ENCODE measurements around the gene RAB1A. TPM values are rescaled to one million over a fixed set of nuclear protein-coding genes. Genes with fewer than 3 reads are reported as not detected.

The RAB1A gene
- total RNA-seq, 1 experiment from 2014 or later, result 143 TPM

GRCh38 chr2:65061146-65061909, 68.6 kb downstream of the RAB1A start:
- DNase-seq (ENCODE audit: low spot score), result no peak

DNA sequence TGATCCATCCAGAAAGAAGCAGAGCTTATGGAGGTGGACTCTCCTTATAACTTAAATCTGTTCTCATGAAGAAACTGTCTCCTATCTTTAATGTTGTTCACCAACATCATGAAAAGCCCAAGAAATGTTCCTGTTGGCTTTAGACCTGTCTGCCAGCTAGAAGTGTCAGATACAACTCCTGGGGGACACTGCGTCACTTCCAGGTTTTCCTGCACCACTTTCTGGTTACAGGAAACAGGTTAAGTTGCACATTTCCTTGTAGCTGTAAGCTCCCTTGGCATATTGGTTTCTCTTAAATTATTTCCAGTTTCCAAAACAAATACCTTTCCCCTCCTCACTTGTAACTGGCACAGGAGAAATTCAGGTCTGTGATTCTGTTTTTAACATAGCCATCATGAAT, 70.8 kb downstream of the RAB1A start:
- no peak for DNase-seq (ENCODE audit: low spot score)

- peak; percentile 46 for DNase-seq (ENCODE audit: low spot score)
Measured at GRCh38 chr2:65057391-65058052, 72.4 kb downstream of the RAB1A start.

DNA sequence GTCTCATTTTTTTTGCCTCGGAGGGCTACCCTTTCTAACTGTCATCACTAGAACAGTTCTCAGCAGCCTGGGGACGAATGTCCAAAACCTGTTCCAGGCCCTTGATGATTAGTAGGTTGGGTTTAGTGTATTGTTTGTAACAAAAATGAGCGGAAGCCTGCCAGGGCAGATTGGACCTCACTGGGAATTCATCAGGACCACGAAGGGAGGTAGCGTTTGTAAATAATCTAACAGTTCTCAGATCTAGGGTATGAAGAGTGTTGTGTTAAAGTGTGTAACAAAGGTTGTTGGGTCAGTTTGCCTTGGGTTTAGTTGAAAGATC, 72.9 kb downstream of the RAB1A start:
- DNase-seq (ENCODE audit: low spot score), result no peak

- peak; percentile 97 for DNase-seq (ENCODE audit: low spot score)
Measured at GRCh38 chr2:65056215-65057053, 73.5 kb downstream of the RAB1A start, which contains the start of gene CEP68. Gene CEP68 (plus strand): TSS chr2:65056416. CDS start chr2:65069445, 13,029 bp downstream.

DNA sequence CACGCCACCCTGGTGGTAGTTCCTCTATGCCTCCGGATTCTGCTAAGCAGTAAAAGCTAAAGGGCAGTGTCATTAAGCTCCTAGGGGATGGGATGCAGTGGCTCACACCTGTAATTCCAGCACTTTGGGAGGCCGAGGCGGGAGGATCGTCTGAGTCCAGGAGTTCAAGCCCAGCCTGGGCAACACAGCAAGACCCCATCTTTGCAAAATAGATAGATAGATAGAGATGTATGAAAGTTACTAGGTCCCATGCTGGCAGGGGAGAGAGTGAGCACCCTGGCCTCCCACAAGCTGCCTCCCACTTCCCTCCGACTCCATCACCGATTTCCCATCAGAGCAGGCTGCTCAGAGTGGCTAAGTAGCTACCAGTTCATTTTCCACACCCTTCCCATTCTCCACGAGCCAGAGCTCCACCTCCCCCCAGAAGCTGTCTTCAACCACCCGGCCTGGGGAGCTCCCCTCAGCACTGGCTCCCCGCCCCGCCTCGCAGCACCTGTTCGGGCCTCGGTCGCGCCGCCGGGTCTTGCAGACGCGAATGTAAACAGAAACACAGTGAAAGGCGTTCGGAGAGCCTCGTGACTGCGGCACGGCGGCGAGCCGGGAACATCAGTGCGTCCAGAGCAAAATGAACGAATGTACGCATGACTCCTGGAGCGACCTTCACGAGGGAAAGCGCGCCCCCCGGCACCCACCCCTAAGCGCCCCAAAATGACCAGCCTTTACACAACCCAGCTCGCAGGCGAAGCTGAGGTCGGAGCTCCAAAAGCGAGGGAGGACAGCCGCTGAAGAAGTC, 74.3 kb downstream of the RAB1A start:
- no peak for DNase-seq (ENCODE audit: low spot score)

DNA sequence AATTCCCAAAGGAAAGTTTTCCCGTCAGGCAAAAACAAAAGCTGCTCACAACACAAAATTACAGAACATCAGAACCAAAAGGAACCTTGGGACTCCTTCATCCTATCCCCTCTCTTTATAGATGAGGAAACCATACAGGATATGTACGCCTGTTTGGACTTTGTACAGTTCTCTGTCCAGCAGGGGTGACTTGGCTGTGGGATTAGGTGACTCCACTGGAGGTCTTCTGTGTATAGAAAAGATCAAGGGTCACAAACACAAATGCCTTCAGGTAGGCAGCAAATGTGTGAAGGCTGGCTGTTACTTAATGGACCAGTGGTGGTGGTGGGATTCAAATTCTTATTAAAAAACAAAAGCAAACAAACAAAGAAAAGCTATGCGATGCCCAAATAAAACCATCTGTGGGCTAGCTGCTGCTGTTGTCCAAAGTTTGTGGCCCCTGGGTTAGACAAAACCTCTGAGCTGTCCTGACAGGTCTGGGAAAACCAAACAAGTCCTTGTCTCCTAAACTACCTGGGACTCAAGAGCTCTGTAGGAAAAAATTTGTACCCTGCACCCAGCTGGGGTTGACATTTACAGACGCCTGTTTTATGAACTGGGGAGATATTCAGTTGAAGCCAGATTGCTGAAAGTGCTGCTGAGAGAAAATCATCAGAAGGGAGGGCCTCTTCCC, 75.0 kb downstream of the RAB1A start:
- no peak for DNase-seq (ENCODE audit: low spot score)

DNA sequence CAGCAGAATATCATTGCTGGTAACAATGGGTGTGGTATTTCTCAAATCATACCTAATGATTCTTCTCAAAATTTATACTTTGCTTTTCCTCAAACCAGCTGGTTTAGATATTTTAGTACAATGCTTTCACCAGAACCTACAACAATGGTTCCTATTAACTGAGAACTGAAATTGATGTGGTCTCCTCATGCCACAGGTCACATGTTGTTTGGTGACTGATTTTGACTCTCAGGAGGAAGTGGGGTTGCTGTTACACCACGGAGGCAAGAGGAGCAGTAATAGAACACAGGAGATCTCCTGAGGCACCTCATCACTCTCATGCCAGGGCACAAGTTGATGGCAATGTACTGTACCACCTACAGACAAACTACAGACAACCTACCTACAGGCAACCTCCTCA, 76.7 kb downstream of the RAB1A start:
- DNase-seq (ENCODE audit: low spot score), result no peak

DNA sequence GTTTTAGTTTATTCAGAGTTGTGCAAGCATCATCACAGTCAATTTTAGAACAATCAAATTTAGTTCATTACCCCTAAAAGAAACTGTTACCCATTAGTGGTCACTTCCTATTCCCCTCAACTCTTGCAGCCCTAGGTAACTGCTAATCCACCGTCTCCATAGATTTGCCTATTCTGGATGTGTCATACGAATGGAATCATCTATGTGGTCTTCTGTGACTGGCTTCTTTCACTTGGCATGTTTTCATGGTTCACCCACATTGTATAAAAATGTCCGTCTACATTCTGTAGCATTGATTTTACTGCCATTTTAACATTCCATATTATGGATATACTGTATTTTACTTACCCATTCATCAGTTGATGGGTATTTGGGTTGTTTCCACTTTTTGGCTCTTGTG, 79.0 kb downstream of the RAB1A start:
- no peak for DNase-seq (ENCODE audit: low spot score)

DNA sequence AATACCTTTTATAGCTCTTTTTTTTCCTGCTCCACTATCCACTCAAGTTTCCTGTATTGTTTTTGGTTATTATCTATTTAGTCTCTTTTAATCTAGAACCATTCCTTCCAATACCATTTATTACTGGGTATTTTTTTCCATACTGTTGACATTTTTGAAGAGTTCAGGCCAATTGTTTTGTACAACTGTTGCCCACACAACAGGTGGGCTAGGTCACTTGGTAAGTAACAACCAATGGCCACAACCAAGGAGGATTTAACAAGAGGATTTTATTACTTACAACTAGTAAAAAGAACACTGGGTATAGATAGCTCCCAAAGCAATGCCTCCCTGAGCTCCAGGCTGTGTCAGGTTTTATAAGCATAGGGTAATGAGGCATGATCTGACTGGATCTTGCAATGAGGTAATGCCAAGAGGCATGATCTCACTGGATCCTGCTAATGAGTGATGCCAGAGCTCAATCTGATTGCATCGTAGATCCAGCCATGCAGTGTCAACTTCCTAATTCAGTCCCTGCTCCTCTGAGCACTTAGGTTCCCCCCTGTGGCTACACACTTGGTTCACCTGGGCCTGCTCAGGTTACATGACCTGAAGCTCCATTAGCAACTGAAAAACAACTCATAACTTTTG, 80.8 kb downstream of the RAB1A start:
- DNase-seq (ENCODE audit: low spot score), result no peak

DNA sequence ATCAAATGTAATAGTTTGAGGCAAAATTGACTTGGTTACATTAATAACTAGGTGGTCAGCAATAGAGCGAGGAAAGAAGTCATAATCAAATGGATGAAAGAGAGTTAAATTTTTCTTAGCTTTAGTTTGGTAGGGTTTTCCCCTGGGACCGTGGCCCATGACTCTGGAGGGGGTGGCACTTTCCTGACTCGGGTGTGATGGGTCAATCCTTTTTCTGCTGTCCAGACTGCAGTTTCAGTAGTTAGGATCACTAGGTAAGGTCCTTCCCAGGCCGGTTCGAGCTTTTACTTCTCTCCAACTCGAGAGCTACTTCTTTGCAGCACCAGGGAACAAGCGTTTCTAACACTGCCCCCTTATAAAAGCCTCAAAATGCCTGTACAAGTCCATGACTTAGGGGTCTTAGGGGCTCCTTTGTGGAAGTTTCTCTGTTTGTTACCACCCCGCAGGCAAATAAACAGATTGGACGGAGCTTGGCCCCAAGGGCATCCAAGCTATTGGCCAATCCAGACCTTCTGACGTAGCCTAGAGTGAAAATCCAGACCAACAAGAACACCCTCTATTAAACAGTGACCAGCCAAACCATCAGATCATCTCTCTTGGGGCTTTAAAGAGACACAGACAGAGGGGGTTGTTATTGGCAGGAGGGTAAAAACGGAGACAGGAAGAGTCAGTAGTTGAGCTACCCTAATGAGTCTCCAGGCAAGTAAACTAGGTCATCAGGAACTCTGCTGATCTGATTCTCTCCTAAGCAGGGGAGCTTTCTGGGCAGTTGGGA, 83.1 kb downstream of the RAB1A start:
- no peak for DNase-seq (ENCODE audit: low spot score)

DNA sequence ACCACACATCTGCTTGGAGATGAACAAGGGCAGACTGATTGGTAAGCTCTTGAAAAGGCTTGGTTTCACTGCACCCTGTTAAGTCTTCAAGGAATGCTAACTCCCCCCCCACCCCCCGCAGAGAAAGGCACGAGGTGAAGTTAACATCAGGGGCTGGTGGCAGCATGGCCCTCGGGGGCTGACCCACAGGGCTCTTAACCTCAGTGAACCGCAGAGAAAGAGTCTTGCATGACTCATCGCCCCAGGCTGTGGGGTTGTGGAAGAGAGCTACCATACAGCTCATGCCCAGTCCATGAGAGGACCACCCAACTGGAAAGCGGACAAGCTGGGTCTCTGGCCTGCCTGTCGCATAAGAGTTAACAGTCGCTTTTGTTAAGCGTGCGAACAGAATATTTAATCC, 84.3 kb downstream of the RAB1A start:
- DNase-seq (ENCODE audit: low spot score), result peak; percentile 32

- no peak for DNase-seq (ENCODE audit: low spot score)
Measured at GRCh38 chr2:65044097-65044735, 85.7 kb downstream of the RAB1A start.

- DNase-seq (ENCODE audit: low spot score), result no peak
Measured at GRCh38 chr2:65043001-65043400, 86.9 kb downstream of the RAB1A start.

DNA sequence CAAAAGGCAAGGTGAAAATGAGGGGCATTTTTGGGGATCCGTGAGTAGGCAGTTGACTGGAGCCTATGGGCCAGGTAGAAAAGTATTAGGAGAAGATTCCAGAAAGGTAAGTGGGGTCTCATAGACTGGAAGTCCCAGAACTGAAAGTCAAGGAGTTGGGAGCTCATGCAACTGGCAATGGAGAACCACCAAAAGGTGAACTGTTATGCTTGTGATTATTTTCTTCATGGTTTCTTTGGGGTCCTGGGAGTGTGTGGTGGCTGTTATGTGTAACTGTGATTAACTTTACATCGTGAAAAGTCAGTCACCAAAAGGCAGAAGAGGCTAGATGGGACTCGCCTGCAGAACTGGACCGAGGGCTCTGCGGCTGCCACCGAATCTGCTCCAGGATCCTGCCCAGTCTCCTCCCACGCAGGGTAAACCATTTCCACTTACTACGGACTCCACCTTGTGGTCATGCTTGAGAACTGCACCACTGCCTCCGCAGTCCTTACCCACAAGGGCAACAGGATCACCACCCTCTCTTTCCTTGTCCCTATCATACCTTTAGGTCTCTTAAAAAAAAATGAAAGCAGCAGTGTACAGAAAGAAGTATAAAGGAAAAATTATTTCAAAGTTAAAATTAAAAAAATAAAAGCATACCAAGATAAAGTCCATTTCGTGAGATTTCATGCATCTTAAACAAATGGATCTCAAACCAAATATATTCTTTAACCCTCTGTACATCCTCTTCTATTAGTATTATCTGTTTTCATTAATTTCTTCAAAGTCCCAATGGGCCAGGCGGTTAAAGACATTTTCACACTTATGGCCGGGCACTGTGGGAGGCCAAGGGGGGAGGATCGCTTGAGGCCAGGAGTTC, 89.3 kb downstream of the RAB1A start:
- DNase-seq (ENCODE audit: low spot score), result peak; percentile 76

GRCh38 chr2:65039640-65040039, 90.3 kb downstream of the RAB1A start:
- no peak for DNase-seq (ENCODE audit: low spot score)

DNA sequence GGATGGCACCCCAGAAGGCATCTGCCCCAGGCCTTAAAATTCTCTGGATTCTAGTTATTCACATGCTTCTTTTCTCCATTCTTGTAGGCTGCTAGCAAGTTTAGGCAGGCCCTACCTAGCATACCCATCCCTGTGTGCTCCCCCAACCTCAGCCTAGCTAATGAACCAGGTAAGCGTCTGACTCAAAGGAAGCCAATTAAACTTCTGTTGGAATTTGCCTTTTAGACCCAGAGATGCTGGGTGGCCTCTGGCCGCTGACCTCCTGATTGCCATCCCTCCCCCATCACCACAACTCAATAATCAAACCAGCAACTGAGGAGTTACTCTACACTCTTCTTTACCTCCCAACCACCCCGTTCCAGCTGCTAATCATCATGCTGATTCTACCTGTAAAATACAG, 92.7 kb downstream of the RAB1A start:
- no peak for DNase-seq (ENCODE audit: low spot score)
